GM18511 (cell line): ENCODE measurements around the gene PLXNA2.

Experiments used
- ATAC-seq: cut with Tn5 transposase; IDR thresholded peaks from one replicate; pipeline ENCODE4 v1.9.1; 2021; ENCODE audit warnings: mild to moderate bottlenecking, moderate library complexity; ENCODE audit not compliant: unreplicated experiment

Gene PLXNA2

DNA sequence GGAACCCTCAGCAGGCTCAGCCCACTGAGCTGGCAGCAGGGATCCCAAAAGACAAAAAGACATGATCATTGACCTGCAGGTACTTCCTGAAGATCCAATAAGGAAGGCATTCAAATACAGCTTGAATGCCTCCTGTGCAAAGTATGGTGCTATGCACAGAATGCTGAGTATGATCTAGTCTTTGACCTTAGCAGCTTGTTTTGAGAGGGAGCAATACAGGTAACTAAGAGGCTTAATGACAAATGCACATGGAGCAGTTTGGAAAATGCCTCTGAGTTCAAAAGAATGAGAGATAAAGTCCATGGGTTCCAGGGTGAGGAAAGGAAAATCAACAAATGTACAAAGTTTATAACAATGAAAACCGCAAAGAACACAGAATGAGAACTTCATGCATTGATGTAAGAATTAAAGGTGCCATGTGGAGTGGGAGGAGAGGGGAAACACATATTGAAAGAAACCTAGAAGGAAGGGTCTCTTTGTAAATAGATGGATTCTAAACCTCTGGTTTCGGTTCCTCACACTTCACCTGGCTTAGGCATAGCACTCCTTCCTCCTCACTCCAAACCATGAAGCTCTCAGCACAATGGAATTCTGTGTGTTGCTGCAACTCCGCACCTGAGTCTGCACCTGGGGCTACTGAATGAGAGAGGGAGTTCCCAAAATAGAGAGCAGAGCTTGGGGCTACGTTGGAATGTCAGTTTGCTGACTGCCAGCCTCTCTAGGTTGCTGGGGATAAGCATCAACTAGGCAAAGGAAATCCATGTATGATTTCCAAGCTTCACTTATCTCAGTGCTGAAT lies 77.6 kb downstream of the PLXNA2 start:
- no peak for ATAC-seq

DNA sequence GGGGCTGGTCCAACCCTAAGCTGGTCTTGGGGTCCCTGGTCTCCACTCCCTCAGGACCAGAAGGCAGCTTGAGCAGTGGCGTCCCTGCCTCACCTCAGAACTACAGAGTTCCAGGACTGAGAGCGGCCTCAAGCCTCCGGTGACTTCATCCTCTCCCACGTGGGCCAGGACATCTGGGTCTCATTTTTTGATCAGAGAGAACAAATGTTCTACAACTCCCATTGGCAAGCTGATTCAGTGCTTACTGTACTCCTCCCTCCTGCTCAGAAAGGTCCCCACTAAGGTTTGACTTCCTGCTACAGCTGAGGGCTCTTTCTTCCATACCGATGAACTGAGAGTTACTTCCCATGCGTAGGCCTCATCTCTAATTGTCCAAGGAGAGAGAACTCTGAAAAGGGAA lies 78.5 kb downstream of the PLXNA2 start:
- ATAC-seq: no peak

DNA sequence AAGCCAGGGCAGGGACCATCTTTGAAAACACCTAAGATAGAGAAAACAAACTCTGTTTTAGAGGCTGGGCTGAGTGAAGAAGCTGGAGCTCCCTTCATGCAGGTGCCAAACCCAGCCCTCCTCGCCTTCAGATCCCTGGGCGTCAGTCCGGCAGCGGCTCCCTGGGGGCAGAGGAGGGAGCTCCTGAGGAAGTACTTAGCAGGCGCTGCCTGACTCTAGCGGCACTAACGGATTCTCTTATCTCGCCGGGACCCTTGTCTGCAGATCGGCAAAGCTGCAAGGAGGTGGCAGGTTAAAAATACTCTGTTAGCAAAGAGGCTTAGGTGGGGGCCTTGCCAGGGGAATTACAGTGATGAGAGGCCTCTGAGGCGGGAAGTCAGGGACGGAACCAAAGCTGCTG lies 79.6 kb downstream of the PLXNA2 start:
- ATAC-seq: no peak

DNA sequence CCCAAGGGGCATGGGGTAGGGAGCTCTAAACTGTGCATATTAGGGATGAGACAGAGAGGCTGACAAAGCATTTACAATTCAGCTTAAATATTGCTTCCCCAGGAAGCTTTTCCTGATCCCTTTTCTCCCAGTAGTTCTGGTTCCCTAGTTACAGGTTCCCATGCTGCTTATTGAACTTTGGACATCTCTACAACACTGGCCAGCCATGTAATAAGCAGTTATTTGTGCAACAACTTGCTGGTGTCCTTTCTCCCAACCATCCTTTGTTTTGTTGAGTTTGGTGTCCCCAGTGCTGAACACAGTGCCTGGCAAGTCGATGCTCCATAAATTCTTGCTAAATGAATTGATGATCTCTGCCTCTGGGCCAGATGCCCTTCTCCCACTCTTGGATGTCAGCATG lies 80.6 kb downstream of the PLXNA2 start:
- ATAC-seq: no peak

DNA sequence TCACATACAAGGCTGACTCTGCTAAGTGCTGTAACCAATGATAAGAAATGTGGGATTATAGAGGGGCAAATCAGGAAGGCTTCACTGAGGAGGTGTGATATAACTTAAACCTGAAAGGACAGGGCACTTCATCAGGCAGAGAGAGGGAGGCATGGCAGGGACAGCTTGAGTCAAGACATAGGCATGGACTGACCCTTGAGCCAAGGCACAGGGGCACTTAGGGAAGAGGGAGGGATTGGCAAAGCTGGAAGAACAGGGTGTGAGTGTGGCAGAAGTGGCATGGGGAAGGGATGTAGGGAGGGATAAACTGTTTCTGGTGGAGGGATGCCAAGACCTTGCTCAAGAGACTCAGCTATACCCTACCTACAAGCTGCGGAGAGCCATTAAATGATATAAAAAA lies 81.3 kb downstream of the PLXNA2 start:
- no peak for ATAC-seq

DNA sequence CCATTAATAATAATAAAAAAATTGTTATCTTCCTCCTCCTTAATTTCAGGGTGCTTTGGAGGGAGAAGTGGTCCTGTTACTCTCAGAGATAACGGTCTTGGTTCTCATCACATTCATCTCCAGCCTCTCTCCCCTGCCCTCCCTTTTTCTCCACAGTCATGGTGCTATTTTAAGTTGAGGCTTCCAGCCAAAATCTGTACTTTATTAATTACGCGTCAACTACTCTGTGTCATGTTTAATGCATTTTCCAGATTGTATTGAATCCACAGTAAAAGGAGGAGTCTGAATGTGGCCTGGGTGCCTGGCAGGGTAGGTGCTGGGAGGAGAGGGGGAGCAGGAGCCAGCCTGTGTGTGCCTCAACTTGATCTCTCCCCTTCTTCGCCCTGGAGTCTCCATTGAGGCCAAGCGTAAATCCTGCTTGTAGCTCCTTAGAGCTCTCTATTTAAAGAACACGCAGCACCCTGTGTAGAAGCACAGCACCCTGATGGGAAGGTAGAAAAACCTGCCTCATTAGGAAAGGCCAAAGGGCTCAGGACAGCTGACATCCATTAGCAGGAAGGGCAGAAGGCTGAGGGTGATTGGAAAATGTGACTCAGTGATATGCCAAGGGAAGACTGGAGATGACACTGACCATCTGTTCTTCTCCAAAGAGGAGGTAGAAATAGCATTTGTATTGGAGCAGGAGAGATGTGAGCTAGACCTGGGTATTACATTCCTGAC lies 82.4 kb downstream of the PLXNA2 start:
- no peak for ATAC-seq

DNA sequence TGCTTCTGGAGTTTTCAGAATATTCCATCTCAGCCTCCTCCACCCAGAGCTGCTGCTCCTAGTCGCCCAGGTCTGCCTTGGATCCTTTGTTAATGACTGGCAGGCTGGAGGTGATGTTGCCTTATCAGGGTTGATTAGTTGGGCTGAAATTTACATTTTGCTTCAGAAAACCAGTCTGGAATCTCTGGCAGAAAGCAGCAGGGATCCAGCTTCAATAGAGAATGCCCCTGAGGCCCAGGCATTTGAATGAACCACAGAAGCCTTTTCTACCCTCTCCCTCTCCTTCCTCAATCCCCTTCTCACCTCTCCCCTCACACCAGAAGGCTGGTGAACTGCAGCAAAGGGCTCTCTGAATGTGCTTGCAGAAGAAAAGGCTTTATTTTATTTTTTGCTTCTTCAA lies 83.2 kb downstream of the PLXNA2 start:
- no peak for ATAC-seq

DNA sequence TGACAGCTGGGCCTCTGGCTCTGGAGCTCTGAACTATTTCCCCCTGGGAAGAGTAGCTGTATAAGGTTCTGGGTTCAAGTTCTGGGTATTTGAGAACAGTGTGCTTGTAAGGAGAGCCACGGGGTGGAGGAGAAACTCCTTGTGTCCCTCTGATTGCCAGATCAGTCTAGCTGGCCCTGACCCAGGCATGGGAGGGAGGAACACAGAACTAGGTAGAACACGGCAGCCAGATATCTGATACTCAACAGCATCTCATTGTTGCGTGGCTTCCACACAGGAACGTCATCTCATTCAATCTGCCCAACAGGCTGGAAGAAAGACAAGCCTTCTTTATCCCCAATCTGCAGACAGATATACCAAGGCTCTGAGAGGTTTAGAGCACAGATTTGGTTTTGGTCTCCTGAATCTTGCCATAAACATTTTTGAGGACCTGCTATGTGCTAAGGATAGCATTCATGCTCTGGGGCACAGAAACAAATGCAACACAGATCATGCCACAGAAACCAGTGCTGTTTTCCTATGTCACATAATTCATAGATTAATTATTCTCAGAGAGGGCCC lies 83.8 kb downstream of the PLXNA2 start:
- no peak for ATAC-seq

DNA sequence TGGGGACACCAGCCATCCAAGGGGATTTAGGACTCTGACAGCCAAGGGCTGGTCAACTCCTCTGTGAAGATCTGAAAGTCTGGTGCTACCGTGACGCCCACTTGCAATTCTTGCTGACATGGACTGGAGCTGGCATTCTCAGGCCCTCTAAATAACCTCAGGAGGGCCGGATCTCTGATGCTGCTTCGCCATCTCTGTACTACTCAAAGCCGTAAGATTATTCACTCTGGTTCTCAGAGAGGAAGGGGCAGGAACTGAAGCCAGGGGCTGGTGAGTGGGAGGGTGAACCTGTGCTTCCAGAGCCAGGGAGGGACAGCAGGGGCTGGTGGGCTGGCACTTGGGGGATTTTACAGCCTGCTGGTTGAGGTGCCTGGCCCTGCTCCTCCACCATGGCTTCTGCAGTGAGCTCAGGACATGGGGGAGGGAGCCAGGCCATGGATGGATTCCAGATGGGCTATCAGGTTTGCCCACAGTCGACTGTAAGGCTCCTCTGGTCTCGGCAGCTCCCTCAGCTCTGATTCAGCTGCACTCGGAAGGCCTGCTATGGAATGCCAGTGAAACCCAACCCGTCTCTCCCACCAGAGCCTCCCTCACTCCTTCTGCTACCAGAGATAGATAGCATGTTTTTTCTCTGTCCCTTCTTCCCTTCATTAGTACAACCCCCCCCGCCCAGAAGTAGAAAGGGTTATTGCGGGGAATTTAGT lies 84.5 kb downstream of the PLXNA2 start:
- ATAC-seq: no peak

DNA sequence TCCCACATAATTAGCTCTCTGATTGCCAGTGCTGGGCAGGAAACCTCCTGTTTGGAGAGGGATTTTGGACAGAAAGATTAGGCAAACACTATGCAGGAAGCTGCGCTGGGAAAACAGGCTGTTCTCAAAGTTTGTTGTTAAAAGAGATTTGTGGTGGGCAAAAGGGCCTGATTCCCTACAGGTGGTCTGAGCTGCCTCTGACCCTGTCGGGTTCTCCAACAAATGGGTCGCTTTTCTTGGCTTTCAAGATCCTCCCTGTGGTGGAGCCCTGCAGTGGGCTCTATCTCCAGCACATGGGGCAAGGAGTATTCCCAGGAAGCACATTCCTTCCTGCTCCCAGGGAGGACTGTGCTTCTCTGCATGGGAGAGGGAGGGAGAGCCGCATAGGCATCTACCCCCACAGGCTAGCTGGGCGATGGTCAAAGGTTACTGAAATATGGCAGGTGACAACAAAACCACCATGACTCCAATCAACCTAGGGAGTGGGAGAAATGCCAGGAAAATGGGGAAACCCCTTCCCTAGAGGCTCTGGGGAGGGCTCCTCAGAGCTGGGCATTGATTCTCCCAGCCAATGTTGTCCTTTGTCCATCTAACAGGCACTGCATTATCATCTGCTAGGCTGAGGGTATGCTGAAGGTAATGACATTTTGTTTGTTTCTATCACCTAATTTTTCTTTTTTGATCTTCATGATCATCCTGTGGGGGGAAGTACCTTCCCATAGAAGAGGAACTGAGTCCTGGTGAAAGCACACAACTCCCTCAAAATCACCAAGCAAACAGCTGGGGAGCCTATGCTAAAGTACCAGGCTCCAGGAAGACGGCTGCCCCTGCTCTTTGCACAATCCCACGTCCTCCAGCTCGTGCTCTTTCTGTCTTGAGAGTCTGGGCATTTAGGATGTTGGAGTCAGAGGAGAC lies 85.3 kb downstream of the PLXNA2 start:
- ATAC-seq: no peak

DNA sequence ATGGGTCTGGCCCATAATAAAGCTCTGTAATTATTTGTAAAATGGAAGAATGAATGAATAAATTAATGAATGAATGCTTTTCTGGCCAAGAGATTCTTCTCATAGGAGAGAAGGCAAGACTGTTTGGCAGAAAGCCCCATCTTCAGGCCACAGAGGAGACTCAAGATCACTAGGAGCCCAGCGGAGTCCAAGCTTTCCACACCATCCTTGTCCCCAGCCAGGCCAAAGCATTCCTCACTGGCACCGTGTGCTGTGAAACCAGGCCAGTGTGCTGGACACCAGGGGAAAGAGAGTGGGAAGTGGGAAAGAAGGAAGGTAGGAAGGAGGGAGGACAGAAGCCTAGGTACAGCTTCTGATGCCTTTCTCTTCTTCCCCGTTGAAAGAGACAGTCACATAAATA lies 86.4 kb downstream of the PLXNA2 start:
- no peak for ATAC-seq

DNA sequence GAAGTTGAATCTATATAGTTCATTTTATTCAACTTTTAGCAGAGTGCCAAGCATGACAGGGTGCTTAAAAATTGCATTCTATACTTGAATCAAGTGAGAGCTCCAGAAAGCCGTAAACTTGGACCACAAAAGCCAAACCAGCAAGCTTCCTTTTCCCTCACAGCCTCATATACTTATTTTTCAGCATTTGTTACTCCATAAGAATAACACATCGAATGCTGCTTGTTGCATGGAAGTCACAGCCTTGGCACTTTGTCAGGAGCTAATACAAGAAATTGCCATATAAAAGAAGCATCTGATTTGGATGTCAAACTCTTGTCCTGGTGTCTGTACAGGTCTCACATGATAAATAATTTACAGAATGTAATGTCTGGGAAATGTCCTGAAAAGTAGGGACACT lies 87.4 kb downstream of the PLXNA2 start:
- no peak for ATAC-seq

DNA sequence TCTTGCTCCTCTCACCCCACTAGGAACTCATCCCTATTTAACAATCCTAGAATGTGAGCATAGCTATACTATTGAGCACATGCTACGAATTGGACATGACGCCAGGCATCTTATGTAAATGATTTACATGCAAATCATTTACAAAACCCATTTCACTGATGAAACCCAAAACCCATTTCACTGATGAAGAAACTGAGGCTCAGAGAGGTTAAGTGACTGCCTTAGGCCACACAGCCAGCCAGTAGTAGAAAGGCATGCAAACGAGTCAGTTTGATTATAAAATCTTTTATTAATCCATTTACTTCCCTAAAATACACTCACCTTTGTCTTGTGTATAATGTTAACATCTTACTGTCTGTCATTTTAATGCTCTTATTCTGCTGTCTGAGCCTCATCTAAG lies 87.9 kb downstream of the PLXNA2 start:
- ATAC-seq: no peak

DNA sequence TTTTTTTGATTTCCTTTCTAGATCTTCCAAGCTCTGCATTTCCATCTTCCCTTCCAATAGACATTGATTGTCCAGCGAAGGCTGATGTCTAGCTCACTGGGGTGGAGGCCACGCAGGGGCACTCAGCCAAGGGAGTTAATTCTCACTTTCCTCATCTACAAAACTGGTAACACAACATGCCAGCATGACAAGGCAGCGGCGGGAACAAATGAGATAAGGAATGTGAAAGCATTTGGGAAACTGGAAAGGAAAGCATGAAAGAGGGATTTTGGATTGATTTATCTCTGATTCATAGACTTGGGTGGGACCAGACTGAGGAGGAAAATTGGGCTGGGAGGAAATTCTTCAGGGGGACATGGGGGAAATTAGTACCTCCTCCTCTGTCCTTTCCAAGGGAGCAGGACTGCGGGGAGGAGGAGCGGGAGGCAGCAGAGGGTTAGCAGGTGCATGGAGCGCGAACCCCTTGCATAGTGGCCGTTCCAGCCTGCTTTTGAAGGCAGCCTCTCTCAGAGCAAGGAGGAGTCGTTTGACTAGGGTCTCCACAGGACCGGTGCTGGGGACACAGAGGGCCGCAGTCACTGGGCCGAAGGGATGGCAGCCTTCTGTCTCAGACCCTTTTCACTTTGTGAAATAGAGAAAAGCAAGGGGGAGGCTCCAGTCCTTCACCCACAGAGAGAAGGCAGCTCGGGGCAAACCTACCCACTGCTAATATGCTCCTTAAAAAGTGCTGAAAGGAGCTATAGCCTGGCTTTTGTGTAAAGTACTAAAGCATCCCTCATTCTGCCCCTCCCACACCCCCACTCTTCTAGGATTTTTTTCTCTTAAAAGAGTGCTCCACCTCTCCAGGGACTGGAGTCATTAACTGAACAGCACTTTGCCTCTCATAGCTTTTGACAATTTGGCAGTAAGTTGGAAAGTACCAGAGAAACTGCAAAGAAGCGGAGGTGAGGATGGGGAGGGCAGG lies 89.2 kb downstream of the PLXNA2 start:
- no peak for ATAC-seq

DNA sequence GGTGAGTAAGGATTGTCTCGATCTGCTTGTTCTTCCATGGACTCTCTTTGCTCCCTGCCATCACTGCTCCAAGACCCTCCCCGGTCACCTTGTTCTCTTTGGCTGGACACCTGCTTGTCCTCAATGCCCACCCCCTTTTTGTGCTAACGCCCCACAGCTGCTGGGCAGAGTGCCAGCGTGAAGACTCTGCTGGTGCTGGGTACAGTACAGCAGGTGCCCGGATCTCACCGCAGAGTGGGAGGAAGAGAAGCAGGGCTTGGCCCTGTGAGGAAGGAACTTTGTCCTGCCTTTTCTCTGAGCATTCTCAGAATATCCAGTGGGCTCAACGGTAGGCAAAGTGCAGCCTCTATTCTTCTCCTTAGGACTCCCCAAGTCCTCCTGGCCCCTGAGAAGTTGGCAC lies 90.1 kb downstream of the PLXNA2 start:
- ATAC-seq: no peak

DNA sequence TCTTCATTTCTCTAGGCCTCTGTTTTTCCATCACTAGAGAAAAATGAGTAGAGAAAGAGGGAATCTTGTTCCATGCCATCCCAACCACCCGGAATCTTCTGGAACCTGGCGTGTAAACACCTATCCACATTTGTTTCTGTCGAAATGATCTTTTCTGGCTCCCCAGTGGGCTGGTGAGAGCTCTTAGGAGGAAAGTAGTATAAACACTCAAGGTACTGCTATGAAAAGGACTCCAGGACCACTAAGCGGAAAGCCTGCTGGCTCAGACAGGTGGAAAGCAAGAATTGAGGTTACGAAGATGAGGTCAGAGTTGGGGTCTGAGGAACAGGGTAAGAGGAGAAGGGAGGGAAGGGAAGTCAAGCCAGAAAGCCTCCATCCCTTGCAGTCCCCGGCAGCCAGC lies 90.8 kb downstream of the PLXNA2 start:
- ATAC-seq: no peak

DNA sequence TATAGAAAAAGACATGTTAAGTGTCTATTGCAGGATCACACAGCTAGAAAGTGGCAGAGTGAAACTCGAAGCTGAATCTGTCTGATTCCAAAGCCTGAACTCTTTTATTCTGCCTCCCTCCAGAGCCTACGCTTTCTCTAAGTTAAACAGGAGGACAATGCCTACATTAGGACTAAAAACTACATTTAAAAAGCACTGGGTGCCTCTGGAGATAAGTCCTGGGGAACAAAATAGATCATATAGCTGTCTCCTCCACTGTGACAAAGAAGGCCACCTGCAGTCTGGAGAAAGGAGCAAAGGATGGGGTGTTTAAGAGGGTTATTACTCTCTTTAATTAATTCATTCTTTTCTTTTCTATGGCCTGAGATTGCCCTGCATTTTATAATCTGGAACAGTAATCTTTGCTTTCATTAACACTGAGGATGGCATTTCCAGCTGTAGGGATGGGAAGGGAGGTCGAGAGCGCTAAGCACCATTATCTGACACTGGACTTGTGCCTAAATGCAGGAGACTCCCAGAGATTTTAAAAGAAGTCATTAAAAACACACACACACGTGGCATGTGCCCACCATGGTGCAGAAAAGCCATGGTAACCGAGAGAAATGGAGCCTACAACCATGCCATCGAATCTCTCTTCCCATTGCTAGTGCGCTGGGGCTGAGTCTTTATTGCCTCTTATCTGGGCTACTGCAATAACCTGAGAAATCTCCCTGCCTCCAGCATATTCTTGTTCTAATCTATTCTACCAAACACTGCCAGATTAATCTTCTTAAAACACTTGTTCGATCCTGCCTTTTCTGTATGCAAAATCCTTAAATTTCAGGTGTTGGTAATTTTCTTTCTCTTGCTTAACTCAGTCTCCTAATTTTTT lies 92.2 kb downstream of the PLXNA2 start:
- no peak for ATAC-seq

DNA sequence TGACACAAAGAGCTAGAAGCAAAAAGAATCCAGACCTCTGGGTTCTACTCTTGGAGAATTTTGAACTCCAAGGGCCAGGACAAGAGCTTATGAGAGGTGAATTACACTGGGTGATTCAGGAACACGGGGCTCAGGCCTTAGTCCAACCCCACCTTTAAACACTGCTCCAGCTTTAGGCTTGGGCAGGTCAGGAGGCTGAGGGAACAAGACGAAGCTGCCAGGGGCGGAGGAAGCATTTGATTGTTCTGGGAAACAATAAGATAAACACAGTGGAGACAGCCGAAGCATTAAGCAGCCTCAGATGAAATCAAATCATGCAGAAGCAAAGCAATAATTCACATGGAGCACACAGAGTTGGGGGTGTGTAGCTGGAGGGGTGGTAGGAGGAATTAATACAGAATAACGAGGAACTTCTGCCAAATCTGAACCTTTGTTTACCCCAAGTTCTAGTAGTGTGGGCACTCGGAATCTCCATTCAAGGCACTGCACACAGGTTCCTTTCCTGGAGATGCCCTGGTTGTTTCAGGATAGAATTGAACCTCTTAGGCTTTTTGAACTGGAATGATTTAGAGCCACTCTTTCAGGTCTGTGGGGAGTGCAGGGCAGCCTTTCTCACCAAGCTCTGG lies 93.2 kb downstream of the PLXNA2 start:
- no peak for ATAC-seq
